Body of pancreas (tissue), 4 donors: ENCODE data around the gene C14orf132. TPM values are rescaled to one million over a fixed set of nuclear protein-coding genes. Genes with fewer than 3 reads are reported as not detected.
A peak's percentile ranks its signal among the peaks of the same experiment; 100 is the strongest.

Experiments
- ATAC-seq: fragments of 150-250 bp; one replicate; pipeline ENCODE4 v1.9.1; 2016
- DNase-seq, 4 donors: peaks; one replicate each; pipeline ENCODE4 v3.0.0-alpha.2; 2019
- H3K27ac ChIP-seq, 4 donors: fragments of 200-600 bp; sonication (generic); 1 replicate in 3 of 4; 2 replicates in 1 of 4; pipeline versions ENCODE4 v1.5.1 to v1.6.1; 2016 to 2019; ENCODE audit warnings: mild to moderate bottlenecking in 1 of 4, mixed read lengths in 1 of 4, moderate library complexity in 1 of 4
- H3K27me3 ChIP-seq, 2 donors: fragments of 200-600 bp; sonication (generic); one replicate each; pipeline ENCODE4 v1.6.0; 2016; ENCODE audit warnings: mild to moderate bottlenecking in 1 of 2
- H3K36me3 ChIP-seq, 2 donors: fragments of 200-600 bp; sonication (generic); replicated peaks in 1 of 2; 2 replicates each; pipeline ENCODE4 v1.5.1; 2016; ENCODE audit warnings: low read depth in 2 of 2; ENCODE audit not compliant: insufficient read depth in 1 of 2
- H3K4me1 ChIP-seq: fragments of 200-600 bp; sonication (generic); one replicate; pipeline ENCODE4 v1.6.0; 2016
- H3K4me3 ChIP-seq, 2 donors: fragments of 200-600 bp; sonication (generic); 1 replicate in 1 of 2; 2 replicates in 1 of 2; pipeline ENCODE4 v1.5.1; 2016 to 2019
- H3K9me3 ChIP-seq, 3 donors: fragments of 200-600 bp; sonication (generic); 1 replicate in 2 of 3; 2 replicates in 1 of 3; pipeline ENCODE4 v1.5.1; 2016
- POLR2A ChIP-seq, 3 donors: fragments of 450-650 bp; IDR thresholded peaks; one replicate each; pipeline ENCODE4 v1.6.1; 2016; ENCODE audit warnings: antibody characterized with exemption in 3 of 3, mild to moderate bottlenecking in 2 of 3
- WGBS, 2 donors: methylation state at CpG; one replicate each; pipeline ENCODE4 v1.1.5; 2017; 5-methylcytosine and 5-hydroxymethylcytosine counted together
- intact Hi-C: fragments of 100-400 bp; cut with DNase I; formaldehyde crosslinking; loops from one replicate; pipeline ENCODE4 v1.15.1; 2023
- total RNA-seq, 2 donors: library from RNA; depleted of rRNA; stranded (reverse); fragments of >200 nt; gene quantifications; one replicate each; pipeline ENCODE4 v1.1.0, GENCODE V29; 2016
- TF ChIP-seq, protein P1 (sequence below), 7 experiments: fragments of 450-650 bp in 4 of 7; fragments of 200-600 bp in 3 of 7; sonication (generic) in 3 of 7; IDR thresholded peaks; one replicate each; pipeline ENCODE4 v1.5.1; 2016 to 2019; ENCODE audit warnings: antibody characterized with exemption in 7 of 7

C14orf132 gene
- 1 to 10 TPM; 4.4 to 4.6 TPM for total RNA-seq

DNA sequence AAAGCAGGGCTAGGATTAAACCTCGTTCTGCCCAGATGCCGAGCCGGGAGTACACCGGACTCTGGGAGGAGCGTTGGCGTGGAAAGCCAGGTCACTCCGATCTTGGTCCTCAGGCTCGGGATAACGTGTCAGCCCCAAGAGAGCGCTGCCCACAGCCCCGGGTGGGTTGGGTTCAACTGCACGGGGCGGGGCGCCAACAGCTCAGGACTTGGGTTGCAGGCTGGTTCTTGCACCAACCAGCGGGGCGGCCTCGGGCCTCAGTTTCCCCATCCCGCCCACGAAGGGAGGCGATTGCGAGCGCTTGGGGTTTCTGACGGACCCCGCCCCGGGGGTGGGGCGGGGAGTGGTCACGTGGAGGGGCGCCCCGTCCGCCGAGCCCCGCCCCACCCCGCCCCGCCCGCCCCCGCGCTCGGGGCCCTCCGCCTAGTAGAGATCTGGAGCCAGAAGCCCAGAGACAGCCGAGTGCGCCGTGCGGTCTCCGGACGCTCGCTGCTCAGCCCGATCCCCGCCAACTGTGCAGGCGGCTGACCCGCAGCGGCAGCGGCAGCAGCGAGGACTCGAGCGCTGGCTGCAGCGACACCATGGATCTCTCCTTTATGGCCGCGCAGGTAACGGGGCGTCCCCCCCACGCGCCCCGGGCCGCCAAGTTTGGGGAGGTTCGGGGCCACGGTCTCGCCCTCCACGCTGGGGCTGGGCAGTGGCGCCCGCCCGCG, at the start of gene C14orf132:
TSS of gene C14orf132 (plus strand) at position 443 of the 713 bp plus-strand sequence. CDS start at position 582, 139 bp downstream.
- 0% methylated on average over 7 to 70 of the region's 72 CpGs for WGBS, 2 donors
- TF ChIP-seq POLR2A (IDR thresholded peaks at IDR 0.05): peak in 2 of 3 donors; percentile 47 to 57
- TF ChIP-seq, protein P1, sequence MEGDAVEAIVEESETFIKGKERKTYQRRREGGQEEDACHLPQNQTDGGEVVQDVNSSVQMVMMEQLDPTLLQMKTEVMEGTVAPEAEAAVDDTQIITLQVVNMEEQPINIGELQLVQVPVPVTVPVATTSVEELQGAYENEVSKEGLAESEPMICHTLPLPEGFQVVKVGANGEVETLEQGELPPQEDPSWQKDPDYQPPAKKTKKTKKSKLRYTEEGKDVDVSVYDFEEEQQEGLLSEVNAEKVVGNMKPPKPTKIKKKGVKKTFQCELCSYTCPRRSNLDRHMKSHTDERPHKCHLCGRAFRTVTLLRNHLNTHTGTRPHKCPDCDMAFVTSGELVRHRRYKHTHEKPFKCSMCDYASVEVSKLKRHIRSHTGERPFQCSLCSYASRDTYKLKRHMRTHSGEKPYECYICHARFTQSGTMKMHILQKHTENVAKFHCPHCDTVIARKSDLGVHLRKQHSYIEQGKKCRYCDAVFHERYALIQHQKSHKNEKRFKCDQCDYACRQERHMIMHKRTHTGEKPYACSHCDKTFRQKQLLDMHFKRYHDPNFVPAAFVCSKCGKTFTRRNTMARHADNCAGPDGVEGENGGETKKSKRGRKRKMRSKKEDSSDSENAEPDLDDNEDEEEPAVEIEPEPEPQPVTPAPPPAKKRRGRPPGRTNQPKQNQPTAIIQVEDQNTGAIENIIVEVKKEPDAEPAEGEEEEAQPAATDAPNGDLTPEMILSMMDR (IDR thresholded peaks at IDR 0.05): no peak
- Histone ChIP-seq H3K4me3 (peak within 1 kb of the TSS; percentile 18 to 51), H3K4me1 (peaks cover 18% of the 10 kb centered on the region), H3K36me3 (no peaks in the 10 kb centered on the region), H3K27ac (peak within 1 kb of the TSS in 3 of 4 donors; percentile 3 to 42 (median 35)), H3K27me3 (no peaks in the 10 kb centered on the region), H3K9me3 (no peaks in the 10 kb centered on the region)
- intact Hi-C loops: no loop called here
- ATAC-seq (peak; percentile 84), DNase-seq (peak; percentile 59 to 76 (median 64))

DNA sequence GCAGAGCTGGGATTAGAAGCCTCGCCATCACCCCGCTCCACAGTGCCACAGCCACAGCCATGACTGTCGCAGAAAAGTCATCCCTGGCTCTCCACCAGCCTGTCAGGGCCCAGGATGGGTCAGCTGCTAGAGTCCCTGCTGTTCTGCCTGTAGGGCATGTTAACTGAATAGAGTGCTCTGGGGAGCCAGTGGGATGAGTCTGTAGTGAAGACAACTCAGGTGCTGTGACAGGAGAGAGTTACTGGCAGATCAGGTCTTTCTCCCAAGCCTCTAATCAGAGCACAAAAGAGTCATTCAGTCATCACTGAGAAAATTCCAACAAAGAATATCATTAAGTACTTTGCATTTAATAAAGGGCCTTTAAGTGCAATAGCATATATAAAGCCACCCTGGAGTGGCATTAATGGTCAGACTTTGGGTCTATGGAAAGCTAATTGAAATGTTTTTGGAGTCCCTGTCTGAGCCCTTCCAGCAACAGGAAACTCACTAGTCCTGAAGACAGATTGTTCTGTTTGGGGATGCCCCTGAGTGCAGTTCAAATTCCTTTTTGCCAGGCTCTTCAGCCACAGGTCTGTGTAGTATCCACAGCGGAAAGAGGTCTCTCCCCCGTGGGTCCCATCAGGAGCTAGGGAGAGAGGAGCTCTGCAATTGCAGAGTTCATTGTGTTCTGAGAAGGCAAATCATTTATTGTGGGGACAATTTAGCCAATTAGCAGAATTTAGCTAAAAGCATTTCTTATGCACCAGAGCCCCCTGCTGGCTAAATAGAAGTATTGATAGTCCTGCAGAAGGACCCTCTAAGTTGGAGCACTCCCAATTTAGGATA, 45.2 kb upstream of the C14orf132 start:
- ATAC-seq (no peak), DNase-seq (peak; percentile 26 to 47 (median 34))
- intact Hi-C loops: loop anchor here (5.0 kb wide), 1 partner anchor 432 kb away; no protein-coding TSS in a partner anchor

DNA sequence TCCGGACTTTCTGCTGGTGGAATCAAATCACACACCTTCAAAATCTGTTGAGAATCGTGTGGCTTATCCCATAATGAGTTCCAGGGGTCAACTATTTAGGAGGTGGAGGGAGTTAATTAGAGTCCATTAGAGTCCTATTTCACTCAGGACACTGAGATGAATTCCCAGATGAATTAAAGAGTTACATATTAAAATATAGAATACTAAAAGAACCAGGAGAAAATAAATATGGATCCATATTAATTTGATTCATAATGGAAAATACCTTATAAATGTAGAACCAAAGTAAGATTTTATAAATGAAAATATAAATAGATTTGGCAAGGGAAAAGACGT, 44.6 kb upstream of the C14orf132 start:
- Histone ChIP-seq H3K4me1 (no peaks in the 10 kb centered on the region), H3K9me3 (no peaks in the 10 kb centered on the region), H3K27ac (no peak overlapping the region), H3K36me3 (no peaks in the 10 kb centered on the region), H3K4me3 (no peak overlapping the region), H3K27me3 (no peaks in the 10 kb centered on the region)
- TF ChIP-seq, protein P1 (IDR thresholded peaks at IDR 0.05): no peak
- no peak for TF ChIP-seq POLR2A (IDR thresholded peaks at IDR 0.05)
- DNase-seq (no peak), ATAC-seq (no peak)
- WGBS, 2 donors: 10 to 19% methylated on average over 3 of the region's 3 CpGs
- intact Hi-C loops: loop anchor here (5.0 kb wide), 1 partner anchor 432 kb away; no protein-coding TSS in a partner anchor

More for the DNA sequence above, 45.2 kb upstream of the C14orf132 start:
- Histone ChIP-seq H3K27me3 (no peaks in the 10 kb centered on the region), H3K4me3 (no peak overlapping the region), H3K9me3 (no peaks in the 10 kb centered on the region), H3K27ac (no peak overlapping the region), H3K36me3 (no peaks in the 10 kb centered on the region), H3K4me1 (no peaks in the 10 kb centered on the region)
- no peak for TF ChIP-seq POLR2A (IDR thresholded peaks at IDR 0.05)
- TF ChIP-seq, protein P1 (IDR thresholded peaks at IDR 0.05): peak; percentile 56 to 85 (median 79)
- WGBS, 2 donors: 42 to 61% methylated on average over 5 of the region's 5 CpGs

DNA sequence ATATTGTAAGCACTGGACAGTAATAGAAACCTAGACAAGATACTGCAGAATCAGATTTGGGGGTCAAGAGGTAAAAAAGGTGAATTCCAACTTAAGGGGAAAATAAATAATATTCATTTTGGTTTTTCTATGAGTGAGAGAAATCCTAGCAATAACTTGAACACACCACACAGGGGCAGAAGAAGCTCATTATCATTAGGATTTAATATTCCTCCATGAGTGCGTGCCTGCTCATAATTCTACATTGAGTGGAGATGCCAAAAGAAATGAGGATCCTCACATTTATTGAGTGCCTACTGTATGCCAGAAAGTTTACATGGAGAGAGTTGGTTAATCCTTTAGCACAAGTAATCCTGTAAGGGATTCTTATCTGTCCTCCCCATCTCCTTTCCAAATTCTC, 40.5 kb upstream of the C14orf132 start:
- Histone ChIP-seq H3K9me3 (no peaks in the 10 kb centered on the region), H3K4me3 (no peak overlapping the region), H3K4me1 (no peaks in the 10 kb centered on the region), H3K36me3 (no peaks in the 10 kb centered on the region), H3K27me3 (no peaks in the 10 kb centered on the region), H3K27ac (no peak overlapping the region)
- 5 to 17% methylated on average over 1 of the region's 1 CpG for WGBS, 2 donors
- DNase-seq: no peak
- no peak for TF ChIP-seq POLR2A (IDR thresholded peaks at IDR 0.05)
- TF ChIP-seq, protein P1 (IDR thresholded peaks at IDR 0.05): peak in 4 of 7 experiments; percentile 31 to 37 (median 36)
- no peak for ATAC-seq
- intact Hi-C loops: no loop called here
